Nephron progenitor cell (in vitro differentiated cells): ENCODE data around the gene USP44.

Experiments
- DNase-seq: peaks from one replicate; pipeline ENCODE4 v3.0.0; 2021
- H3K27ac Mint-ChIP-seq: 2 replicates; pipeline ENCODE4 v1.8.0; 2021; ENCODE audit warnings: mild to moderate bottlenecking, moderate library complexity, mixed read lengths
- H3K27me3 Mint-ChIP-seq: 2 replicates; pipeline ENCODE4 v1.8.0; 2021; ENCODE audit warnings: mild to moderate bottlenecking, low read depth, mixed read lengths; ENCODE audit not compliant: poor library complexity
- H3K36me3 Mint-ChIP-seq: 2 replicates; pipeline ENCODE4 v1.8.0; 2021; ENCODE audit warnings: low read depth, mixed read lengths
- H3K4me1 Mint-ChIP-seq: 2 replicates; pipeline ENCODE4 v1.8.0; 2021; ENCODE audit warnings: mixed read lengths
- H3K4me3 Mint-ChIP-seq: 2 replicates; pipeline ENCODE4 v1.8.0; 2021; ENCODE audit warnings: mild to moderate bottlenecking, moderate library complexity, mixed read lengths
- H3K9me3 Mint-ChIP-seq: 2 replicates; pipeline ENCODE4 v1.8.0; 2021; ENCODE audit warnings: mild to moderate bottlenecking, moderate library complexity, mixed read lengths
- TF ChIP-seq, protein P1 (sequence below): fragments of 200-600 bp; sonication (generic); IDR thresholded peaks from 2 replicates; pipeline ENCODE4 v1.5.0; 2021; ENCODE audit warnings: antibody characterized with exemption

The USP44 gene

DNA sequence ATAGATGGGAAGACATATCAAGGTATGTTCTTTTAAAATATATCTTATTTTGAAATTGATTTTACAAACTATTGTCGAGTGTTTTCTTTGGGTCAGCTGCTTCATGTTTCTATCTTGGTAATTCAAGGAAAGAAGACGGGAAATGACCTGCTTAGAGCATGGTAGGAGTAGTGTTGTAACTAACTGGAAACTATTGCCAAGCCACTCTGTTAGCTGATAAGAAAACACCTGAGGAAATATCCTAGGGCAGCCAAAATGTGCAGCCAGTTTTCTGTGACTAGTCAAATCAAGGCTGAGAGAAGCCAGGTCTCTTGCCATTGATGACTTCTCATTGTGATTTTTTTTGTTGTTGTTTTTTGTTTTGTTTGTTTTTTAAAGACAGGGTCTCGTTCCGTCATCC is 47.1 kb downstream of the USP44 start:
- Mint-ChIP-seq H3K4me3 (no peak overlapping the region), H3K9me3 (peaks cover 10% of the 10 kb centered on the region), H3K27me3 (no peaks in the 10 kb centered on the region), H3K4me1 (no peaks in the 10 kb centered on the region), H3K36me3 (peaks cover 78% of the 10 kb centered on the region), H3K27ac (peak overlapping the region; percentile 85)
- no peak for DNase-seq
- TF ChIP-seq, protein P1, sequence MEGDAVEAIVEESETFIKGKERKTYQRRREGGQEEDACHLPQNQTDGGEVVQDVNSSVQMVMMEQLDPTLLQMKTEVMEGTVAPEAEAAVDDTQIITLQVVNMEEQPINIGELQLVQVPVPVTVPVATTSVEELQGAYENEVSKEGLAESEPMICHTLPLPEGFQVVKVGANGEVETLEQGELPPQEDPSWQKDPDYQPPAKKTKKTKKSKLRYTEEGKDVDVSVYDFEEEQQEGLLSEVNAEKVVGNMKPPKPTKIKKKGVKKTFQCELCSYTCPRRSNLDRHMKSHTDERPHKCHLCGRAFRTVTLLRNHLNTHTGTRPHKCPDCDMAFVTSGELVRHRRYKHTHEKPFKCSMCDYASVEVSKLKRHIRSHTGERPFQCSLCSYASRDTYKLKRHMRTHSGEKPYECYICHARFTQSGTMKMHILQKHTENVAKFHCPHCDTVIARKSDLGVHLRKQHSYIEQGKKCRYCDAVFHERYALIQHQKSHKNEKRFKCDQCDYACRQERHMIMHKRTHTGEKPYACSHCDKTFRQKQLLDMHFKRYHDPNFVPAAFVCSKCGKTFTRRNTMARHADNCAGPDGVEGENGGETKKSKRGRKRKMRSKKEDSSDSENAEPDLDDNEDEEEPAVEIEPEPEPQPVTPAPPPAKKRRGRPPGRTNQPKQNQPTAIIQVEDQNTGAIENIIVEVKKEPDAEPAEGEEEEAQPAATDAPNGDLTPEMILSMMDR = no peak

DNA sequence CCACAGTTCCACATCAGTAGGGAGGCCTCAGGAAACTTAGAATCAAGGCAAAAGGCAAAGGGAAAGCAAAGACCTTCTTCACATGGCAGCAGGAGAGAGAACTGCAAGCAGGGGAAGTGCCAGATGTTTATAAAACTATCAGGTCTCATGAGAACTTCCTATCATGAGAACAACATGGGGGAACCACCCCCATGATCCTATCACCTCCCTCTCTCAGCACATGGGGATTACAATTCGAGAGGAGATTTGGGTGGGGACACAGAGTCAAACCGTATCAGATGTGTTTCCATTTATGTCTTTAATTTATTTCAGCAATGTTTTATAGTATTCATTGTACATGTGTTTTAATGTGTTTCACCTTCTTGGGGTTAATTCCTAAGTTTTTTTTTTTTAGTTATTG is 51.5 kb downstream of the USP44 start:
- H3K4me3 Mint-ChIP-seq = no peak overlapping the region
- TF ChIP-seq, protein P1 = no peak
- H3K36me3 Mint-ChIP-seq = peaks cover 89% of the 10 kb centered on the region
- peaks cover 29% of the 10 kb centered on the region for H3K9me3 Mint-ChIP-seq
- H3K27ac Mint-ChIP-seq = peak overlapping the region; percentile 15
- H3K4me1 Mint-ChIP-seq = no peaks in the 10 kb centered on the region
- DNase-seq = no peak
- no peaks in the 10 kb centered on the region for H3K27me3 Mint-ChIP-seq

DNA sequence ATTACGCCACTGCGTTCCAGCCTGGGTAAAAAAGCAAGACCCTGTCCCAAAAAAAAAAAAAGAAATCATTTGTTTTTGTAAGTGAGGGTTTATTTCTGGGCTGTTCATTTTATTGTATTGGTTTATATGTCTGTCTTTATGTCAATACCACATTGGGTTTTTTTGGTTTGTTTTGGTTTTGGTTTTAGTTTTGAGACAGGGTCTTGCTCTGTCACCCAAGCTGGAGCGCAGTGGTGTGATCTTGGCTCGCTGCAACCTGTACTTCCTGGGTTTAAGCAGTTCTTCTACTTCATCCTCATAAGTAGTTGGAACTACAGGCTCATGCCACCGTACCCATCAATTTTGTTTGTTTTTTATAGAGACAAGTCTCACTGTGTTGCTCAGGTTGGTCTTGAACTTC is 52.3 kb downstream of the USP44 start:
- TF ChIP-seq, protein P1 = no peak
- Mint-ChIP-seq H3K27ac (no peak overlapping the region), H3K27me3 (no peaks in the 10 kb centered on the region), H3K4me1 (no peaks in the 10 kb centered on the region), H3K4me3 (no peak overlapping the region), H3K36me3 (peaks cover 85% of the 10 kb centered on the region), H3K9me3 (peaks cover 29% of the 10 kb centered on the region)
- DNase-seq = no peak

DNA sequence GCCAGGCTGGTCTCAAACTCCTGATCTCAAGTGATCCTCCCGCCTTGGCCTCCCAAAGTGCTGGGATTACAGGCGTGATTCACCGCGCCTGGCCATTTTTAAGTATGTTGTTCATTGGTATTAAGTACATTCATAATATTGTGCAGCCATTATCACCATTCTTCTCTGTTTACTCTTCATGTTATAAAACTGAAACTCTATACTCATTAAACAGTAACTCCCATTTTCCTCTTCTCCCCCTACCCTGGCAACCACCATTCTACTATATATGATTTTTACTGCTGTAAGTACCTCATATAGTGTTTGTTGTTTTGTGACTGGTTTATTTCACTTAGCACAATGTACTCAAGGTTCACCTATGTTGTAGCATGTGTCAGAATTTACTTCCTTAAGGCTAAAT is 54.2 kb downstream of the USP44 start:
- no peak overlapping the region for H3K4me3 Mint-ChIP-seq
- H3K9me3 Mint-ChIP-seq = peaks cover 29% of the 10 kb centered on the region
- no peaks in the 10 kb centered on the region for H3K4me1 Mint-ChIP-seq
- H3K36me3 Mint-ChIP-seq = peaks cover 71% of the 10 kb centered on the region
- TF ChIP-seq, protein P1 = no peak
- no peaks in the 10 kb centered on the region for H3K27me3 Mint-ChIP-seq
- H3K27ac Mint-ChIP-seq = no peak overlapping the region
- no peak for DNase-seq

DNA sequence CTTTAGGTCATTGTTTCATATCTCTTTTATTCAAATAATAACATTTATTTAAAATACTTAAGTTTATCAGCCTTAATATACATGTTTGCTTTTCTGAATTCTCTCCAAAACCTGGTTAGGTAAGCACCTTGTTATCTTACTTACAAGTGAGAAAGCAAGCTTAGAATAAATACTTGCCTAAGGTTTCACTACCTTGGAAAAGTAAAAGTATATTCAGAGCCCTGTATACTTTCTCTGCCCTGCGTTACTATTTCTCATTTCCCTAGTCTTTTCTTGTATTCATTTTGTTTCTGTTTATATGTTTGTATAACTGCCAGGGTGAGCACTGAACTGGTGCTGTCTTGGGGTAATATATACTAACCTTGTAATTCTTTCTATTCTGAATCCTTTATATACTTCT is 55.8 kb downstream of the USP44 start:
- Mint-ChIP-seq H3K27ac (no peak overlapping the region), H3K36me3 (peaks cover 77% of the 10 kb centered on the region), H3K4me1 (no peaks in the 10 kb centered on the region), H3K9me3 (peaks cover 29% of the 10 kb centered on the region), H3K27me3 (no peaks in the 10 kb centered on the region), H3K4me3 (no peak overlapping the region)
- no peak for DNase-seq
- TF ChIP-seq, protein P1 = no peak

DNA sequence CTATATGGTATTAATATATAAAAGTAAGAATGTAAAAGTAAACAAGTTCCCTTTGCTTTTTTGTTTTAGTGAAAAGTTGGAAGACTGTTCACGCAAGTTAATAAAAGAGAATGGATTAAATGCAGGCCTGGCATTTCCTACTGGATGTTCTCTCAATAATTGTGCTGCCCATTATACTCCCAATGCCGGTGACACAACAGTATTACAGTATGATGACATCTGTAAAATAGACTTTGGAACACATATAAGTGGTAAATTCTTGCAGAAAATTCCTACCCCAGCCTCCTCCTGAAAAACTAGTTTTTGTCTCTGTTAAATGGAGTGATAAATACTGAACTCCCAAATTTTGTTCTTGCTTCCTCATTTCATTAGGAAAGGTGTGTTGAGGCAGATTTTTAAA is 56.4 kb downstream of the USP44 start:
- Mint-ChIP-seq H3K36me3 (peaks cover 77% of the 10 kb centered on the region), H3K4me1 (no peaks in the 10 kb centered on the region), H3K27me3 (no peaks in the 10 kb centered on the region), H3K4me3 (no peak overlapping the region), H3K9me3 (peaks cover 26% of the 10 kb centered on the region), H3K27ac (no peak overlapping the region)
- TF ChIP-seq, protein P1 = no peak
- no peak for DNase-seq
